WTC11 (cell line): ENCODE data around the gene RNF121.

ENCODE experiments used
- AFF4 ChIP-seq: sonication (generic); formaldehyde crosslinking; IDR thresholded peaks from 2 replicates; pipeline ENCODE4 v1.8.1; 2023; ENCODE audit warnings: mild to moderate bottlenecking, missing genetic modification reagents, borderline replicate concordance
- CBFB ChIP-seq: sonication (generic); formaldehyde crosslinking; IDR thresholded peaks from 2 replicates; pipeline ENCODE4 v1.8.1; 2022; ENCODE audit warnings: mild to moderate bottlenecking, low read depth, missing genetic modification reagents
- CREB1 ChIP-seq: sonication (generic); formaldehyde crosslinking; IDR thresholded peaks from 2 replicates; pipeline ENCODE4 v1.8.0; 2023; ENCODE audit warnings: mild to moderate bottlenecking, missing genetic modification reagents
- CTCF ChIP-seq: fragments of 200-600 bp; IDR thresholded peaks from 2 replicates; pipeline ENCODE4 v1.8.0; 2022; ENCODE audit warnings: antibody characterized with exemption
- E2F1 ChIP-seq: sonication (generic); formaldehyde crosslinking; IDR thresholded peaks from 2 replicates; pipeline ENCODE4 v1.8.0; 2022; ENCODE audit warnings: mild to moderate bottlenecking, missing genetic modification reagents
- ETV6 ChIP-seq: sonication (generic); formaldehyde crosslinking; IDR thresholded peaks from 2 replicates; pipeline ENCODE4 v1.8.1; 2022; ENCODE audit warnings: mild to moderate bottlenecking, missing genetic modification reagents
- FOXJ3 ChIP-seq: sonication (generic); formaldehyde crosslinking; IDR thresholded peaks from 2 replicates; pipeline ENCODE4 v1.9.0; 2021; ENCODE audit warnings: missing genetic modification reagents, mild to moderate bottlenecking, borderline replicate concordance
- IRF2 ChIP-seq: sonication (generic); formaldehyde crosslinking; IDR thresholded peaks from 2 replicates; pipeline ENCODE4 v1.8.0; 2022; ENCODE audit warnings: low read depth, missing genetic modification reagents, borderline replicate concordance
- JUN ChIP-seq: sonication (generic); formaldehyde crosslinking; IDR thresholded peaks from 2 replicates; pipeline ENCODE4 v1.8.0; 2023; ENCODE audit warnings: mild to moderate bottlenecking, missing genetic modification reagents
- KAT7 ChIP-seq: sonication (generic); formaldehyde crosslinking; IDR thresholded peaks from 2 replicates; pipeline ENCODE4 v1.8.1; 2023; ENCODE audit warnings: missing genetic modification reagents, mild to moderate bottlenecking, borderline replicate concordance
- MAX ChIP-seq: sonication (generic); formaldehyde crosslinking; IDR thresholded peaks from 2 replicates; pipeline ENCODE4 v1.8.0; 2022; ENCODE audit warnings: mild to moderate bottlenecking, missing genetic modification reagents
- NR2C2 ChIP-seq: sonication (generic); formaldehyde crosslinking; IDR thresholded peaks from 2 replicates; pipeline ENCODE4 v1.8.0; 2022; ENCODE audit warnings: mild to moderate bottlenecking, missing genetic modification reagents
- PREB ChIP-seq: sonication (generic); formaldehyde crosslinking; IDR thresholded peaks from 2 replicates; pipeline ENCODE4 v1.8.1; 2022; ENCODE audit warnings: mild to moderate bottlenecking, missing genetic modification reagents, moderate library complexity, borderline replicate concordance
- SP1 ChIP-seq: sonication (generic); formaldehyde crosslinking; conservative IDR thresholded peaks from 2 replicates; pipeline ENCODE4 v1.8.1; 2022; ENCODE audit warnings: missing genetic modification reagents

GRCh38 chr11:72018171-72018570 is 89.3 kb downstream of the RNF121 start:
- TF ChIP-seq CBFB (no peak), MAX (CRISPR knock-in tag) (no peak), FOXJ3 (CRISPR knock-in tag) (no peak), IRF2 (CRISPR knock-in tag) (no peak), NR2C2 (CRISPR knock-in tag) (no peak), CTCF (no peak), SP1 (CRISPR knock-in tag) (no peak), ETV6 (CRISPR knock-in tag) (no peak), CREB1 (CRISPR knock-in tag) (no peak), E2F1 (no peak), KAT7 (no peak), AFF4 (no peak), JUN (CRISPR knock-in tag) (no peak), PREB (CRISPR knock-in tag) (no peak)
